ENCODE results near the gene SBK2. TPM values are rescaled to one million over a fixed set of nuclear protein-coding genes. Genes with fewer than 3 reads are reported as not detected.

SBK2 gene, protein sequence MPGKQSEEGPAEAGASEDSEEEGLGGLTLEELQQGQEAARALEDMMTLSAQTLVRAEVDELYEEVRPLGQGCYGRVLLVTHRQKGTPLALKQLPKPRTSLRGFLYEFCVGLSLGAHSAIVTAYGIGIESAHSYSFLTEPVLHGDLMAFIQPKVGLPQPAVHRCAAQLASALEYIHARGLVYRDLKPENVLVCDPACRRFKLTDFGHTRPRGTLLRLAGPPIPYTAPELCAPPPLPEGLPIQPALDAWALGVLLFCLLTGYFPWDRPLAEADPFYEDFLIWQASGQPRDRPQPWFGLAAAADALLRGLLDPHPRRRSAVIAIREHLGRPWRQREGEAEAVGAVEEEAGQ
- not detected in 2 replicates for total RNA-seq

DNA sequence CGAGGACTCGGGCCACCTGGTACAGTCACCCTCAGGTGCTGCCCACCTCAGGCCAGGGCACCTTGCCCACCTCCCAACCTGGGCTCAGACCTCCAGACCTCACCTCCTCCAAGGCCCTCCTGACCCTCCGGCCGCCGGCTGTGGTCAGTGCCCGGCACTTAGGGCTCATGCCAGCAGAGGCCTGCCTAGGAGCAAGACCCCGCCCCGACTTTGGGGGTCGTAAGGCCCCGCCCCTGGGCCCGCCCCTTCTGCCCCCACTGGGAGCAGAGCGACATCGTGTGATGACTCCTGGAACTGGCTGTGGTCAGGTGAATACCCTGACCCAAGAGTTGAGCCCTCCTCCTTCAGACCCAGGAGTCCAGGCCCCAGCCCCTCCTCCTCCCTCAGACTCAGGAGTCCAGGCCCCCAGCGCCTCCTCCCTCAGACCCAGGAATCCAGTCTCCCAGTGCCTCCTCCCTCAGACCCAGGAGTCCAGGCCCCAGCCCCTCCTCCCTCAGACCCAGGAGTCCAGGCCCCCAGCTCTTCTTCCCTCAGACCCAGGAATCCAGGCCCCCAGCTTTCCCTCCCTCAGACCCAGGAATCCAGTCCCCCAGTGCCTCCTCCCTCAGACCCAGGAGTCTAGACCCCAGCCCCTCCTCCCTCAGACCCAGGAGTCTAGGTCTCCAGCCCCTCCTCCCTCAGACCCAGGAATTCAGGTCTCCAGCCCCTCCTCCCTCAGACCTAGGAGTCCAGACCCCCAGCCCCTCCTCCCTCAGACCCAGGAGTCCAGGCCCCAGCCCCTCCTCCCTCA is at the start of gene SBK2:
Gene SBK2, minus strand, starts transcription at position 183 of the 790 bp plus-strand sequence. CDS start 839 bp downstream, outside the sequence.

GRCh38 chr19:55580628-55581144 is 43.8 kb upstream of the SBK2 start, which contains the start of gene ZNF579:
TSS of gene ZNF579 (minus strand) at chr19:55580848. CDS start at chr19:55579639, 1,209 bp downstream.

DNA sequence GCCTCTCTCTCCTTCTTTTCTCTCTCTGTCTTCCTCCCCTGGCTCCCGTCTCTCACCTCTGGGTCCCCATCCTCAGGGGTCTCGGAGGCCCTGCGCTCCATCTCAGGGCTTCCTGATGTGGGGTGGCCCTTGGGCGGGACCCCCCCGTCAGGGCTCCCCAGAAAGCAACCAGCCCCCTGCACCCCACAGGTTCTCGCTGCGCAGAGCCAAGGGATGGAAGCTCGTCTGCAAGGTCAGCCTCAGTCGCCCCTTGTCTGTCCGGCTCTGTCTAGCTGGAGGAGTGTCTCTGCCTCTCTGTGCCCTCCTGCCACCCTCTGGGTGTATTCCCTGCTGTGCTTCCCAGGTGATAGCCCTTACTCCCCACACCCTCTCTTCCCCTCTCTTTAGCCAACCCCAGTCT is 8.5 kb upstream of the SBK2 start, which contains the start of gene SBK3:
Gene SBK3, minus strand, starts transcription at position 101 of the 400 bp plus-strand sequence. Its CDS starts 0 bp downstream, at position 101.

DNA sequence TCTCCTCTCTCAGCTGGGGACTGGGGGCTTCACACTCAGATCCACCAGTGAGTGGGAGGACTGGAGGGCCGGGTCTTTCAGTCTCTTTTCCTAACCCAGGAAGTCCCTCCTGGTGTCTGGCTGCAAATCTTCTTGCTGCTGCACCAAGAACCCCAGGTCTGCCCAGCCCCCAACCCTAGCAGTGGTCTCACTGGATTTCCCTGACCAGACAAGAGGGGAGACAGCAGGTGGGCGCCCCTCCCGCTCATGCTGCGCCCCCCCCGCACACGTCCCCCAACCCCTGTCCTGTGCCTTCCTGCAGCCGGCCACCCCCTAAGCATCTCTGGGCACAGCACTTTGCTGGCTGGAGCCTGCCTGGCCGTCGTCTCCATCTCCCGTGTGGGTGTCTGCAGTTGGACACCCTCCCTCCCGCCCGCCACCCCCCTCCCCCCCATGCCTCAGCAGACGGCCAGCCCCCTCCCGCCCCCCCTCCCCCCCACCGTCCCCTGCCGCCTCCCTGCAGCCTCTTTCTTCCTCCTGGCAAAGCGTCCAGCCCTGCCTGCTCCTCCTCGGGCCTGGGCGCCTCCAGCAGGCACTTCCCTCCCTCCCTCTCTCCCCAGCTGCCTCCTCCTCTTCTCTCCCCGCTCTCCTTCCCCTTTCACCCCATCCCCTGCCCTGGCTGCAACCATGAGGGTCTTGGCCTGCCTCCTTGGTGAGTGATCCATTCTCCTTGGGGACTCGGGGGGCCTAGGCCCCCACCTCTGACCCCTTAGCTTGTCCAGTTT is 48.8 kb downstream of the SBK2 start, which contains the start of gene SSC5D:
Gene SSC5D, plus strand, starts transcription at position 513 of the 764 bp plus-strand sequence. Its CDS starts 154 bp downstream, at position 667.

DNA sequence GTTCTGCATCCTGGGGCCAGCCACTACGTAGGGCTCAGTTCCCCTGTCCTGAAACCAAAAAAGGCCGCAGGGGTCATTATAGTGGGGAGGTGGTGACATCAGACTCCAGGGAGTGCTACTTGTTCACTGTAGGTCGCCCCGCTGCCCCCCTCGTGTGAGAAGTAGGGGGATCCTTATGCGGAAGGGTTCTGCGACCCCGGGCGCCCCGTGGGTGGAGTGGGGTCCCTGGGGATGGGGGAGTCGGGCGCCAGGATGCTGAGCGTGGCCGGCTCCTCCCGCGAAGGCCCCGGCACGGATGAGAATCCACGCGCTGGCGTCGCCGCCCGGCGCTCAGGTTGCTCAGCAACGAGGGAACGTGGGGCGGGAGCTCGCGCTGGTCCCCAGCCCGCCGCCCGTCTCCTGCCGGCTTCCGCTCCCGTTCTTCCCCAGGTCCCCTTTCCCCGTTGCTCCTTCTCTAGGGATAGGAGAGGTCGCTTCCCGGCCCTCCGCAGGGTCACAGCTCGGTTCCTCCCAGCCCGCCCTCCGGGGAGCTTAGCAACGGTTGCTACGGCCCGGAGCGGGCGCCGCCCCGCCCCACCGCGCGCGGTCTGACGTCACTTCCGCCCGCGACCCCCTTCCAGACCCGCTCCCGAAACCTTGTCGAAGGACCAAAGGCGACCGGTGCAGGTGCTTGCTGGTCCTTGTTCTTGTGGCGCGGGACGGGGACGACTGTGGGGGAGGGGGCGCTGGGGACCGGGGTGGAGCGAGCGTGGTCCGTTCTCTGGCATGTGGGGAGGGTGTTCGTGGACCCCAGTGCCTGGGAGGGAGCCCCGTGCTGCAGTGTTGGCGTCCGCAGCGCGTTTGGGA is 52.1 kb downstream of the SBK2 start, which contains the start of gene NAT14:
Gene NAT14, plus strand, starts transcription at position 596 of the 846 bp plus-strand sequence. CDS start 521 bp downstream, outside the sequence.

Other genes with a start within 250 kb of the SBK2 start
- not detected in 2 replicates for gene TMEM150B, start 211.8 kb downstream of the SBK2 start, total RNA-seq
- gene KMT5C, start 197.3 kb downstream of the SBK2 start, total RNA-seq, result 8.1 and 8.4 TPM in 2 replicates
- gene COX6B2, start 182.4 kb downstream of the SBK2 start, total RNA-seq, result under 0.01 TPM in 1 of 2 replicates, not detected in the other
- gene GARIN5B, start 173.9 kb downstream of the SBK2 start, total RNA-seq, result not detected in 2 replicates
- gene IL11, start 166.7 kb downstream of the SBK2 start, total RNA-seq, result 5.4 and 8.0 TPM in 2 replicates
- gene TMEM190, start 160.3 kb downstream of the SBK2 start, total RNA-seq, result 0.28 TPM in 1 of 2 replicates, not detected in the other
- 0.14 and 0.18 TPM in 2 replicates for gene TMEM238, start 152.8 kb downstream of the SBK2 start, total RNA-seq
- gene RPL28, start 151.2 kb downstream of the SBK2 start, total RNA-seq, result 239 and 254 TPM in 2 replicates
- gene UBE2S, start 129.3 kb downstream of the SBK2 start, total RNA-seq, result 26.6 and 57.3 TPM in 2 replicates
- not detected in 2 replicates for gene SHISA7, start 93.8 kb downstream of the SBK2 start, total RNA-seq
- gene ISOC2, start 75.5 kb downstream of the SBK2 start, total RNA-seq, result 44.5 and 55.9 TPM in 2 replicates
- not detected in 2 replicates for gene C19orf85, start 72.4 kb downstream of the SBK2 start, total RNA-seq
- gene ZNF628, start 60.5 kb downstream of the SBK2 start, total RNA-seq, result 0.57 and 1.3 TPM in 2 replicates
- gene NAT14, start 51.9 kb downstream of the SBK2 start, total RNA-seq, result 14.9 and 20.9 TPM in 2 replicates
- 5.4 and 18.1 TPM in 2 replicates for gene SSC5D, start 48.7 kb downstream of the SBK2 start, total RNA-seq
- gene SBK3, start 8.4 kb upstream of the SBK2 start, total RNA-seq, result 0.09 TPM in 1 of 2 replicates, not detected in the other
- 2.1 and 2.8 TPM in 2 replicates for gene ZNF579, start 43.7 kb upstream of the SBK2 start, total RNA-seq
- 1.6 and 2.7 TPM in 2 replicates for gene FIZ1, start 62.4 kb upstream of the SBK2 start, total RNA-seq
- 9.1 and 9.5 TPM in 2 replicates for gene ZNF524, start 63.2 kb upstream of the SBK2 start, total RNA-seq
- 0.43 and 0.55 TPM in 2 replicates for gene ZNF865, start 68.5 kb upstream of the SBK2 start, total RNA-seq
- 3.8 and 4.0 TPM in 2 replicates for gene ZNF784, start 87.4 kb upstream of the SBK2 start, total RNA-seq
- 4.4 and 5.4 TPM in 2 replicates for gene ZNF580, start 103.9 kb upstream of the SBK2 start, total RNA-seq
- gene ZNF581, start 106.5 kb upstream of the SBK2 start, total RNA-seq, result 23.9 and 25.7 TPM in 2 replicates
- gene CCDC106, start 111.1 kb upstream of the SBK2 start, total RNA-seq, result 5.3 and 6.2 TPM in 2 replicates
- 76.8 and 86.0 TPM in 2 replicates for gene U2AF2, start 117.9 kb upstream of the SBK2 start, total RNA-seq
- 27.3 and 35.7 TPM in 2 replicates for gene EPN1, start 138.1 kb upstream of the SBK2 start, total RNA-seq
- gene NLRP9, start 201.3 kb upstream of the SBK2 start, total RNA-seq, result not detected in 2 replicates
- gene RFPL4A, start 222.0 kb upstream of the SBK2 start, total RNA-seq, result not detected in 2 replicates
- gene RFPL4AL1, start 232.0 kb upstream of the SBK2 start, total RNA-seq, result not detected in 2 replicates

All from smooth muscle cell of bladder (primary cell).